GM18951 (cell line): ENCODE measurements around the gene SH2D4B.

Experiments
- POLR2A ChIP-seq: IDR thresholded peaks from 4 replicates; pipeline ENCODE4 v1.6.1; 2011; ENCODE audit warnings: mild to moderate bottlenecking; ENCODE audit not compliant: insufficient read length, insufficient read depth; ENCODE audit errors: extremely low read depth
- in situ Hi-C: fragments of 300-500 bp; cut with MboI; formaldehyde crosslinking; loops from one replicate; pipeline ENCODE4 v1.12.0; 2022; ENCODE audit warnings: low sequenced_read_pairs, mixed read lengths, inconsistent platforms; ENCODE audit not compliant: unreplicated experiment

Gene SH2D4B

DNA sequence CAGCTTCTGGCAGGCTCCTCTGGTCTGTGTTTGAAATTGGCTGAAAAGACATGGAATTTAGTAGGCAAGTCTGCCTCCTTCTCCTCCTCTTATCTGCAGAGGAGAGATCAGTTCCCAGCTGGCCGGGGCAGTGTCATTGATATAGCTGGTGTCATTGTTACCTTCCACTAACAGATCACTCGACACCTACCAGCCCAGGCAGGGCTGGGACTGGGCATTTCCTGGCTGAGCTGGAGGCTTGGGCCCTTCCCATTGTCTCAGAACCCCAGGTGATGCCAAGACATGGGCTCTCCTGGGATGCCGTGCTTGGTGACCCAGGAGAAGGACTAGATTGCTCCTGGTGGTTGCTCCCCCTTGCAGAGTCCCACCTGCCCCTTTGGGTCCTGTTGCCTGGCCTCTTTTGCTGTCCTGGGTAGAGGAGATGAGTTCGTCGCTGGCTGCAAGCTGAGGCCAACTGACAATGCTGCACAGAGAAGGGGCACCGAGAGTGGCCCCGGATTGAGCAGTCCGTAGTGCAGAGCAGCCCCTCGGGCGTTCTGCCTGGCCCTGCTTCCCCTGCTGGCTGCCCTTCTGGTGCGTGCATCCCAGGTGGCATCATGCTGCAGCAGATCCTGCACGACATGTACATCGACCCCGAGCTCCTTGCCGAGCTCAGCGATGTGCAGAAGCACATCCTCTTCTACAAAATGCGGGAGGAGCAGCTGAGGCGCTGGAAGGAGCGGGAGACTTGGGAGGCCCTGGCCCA is at the start of gene SH2D4B:
SH2D4B (plus strand) TSS at position 167 of the 745 bp plus-strand sequence; CDS start at position 597, 430 bp downstream.
- in situ Hi-C loops, result no loop called here
- no peak for TF ChIP-seq POLR2A

DNA sequence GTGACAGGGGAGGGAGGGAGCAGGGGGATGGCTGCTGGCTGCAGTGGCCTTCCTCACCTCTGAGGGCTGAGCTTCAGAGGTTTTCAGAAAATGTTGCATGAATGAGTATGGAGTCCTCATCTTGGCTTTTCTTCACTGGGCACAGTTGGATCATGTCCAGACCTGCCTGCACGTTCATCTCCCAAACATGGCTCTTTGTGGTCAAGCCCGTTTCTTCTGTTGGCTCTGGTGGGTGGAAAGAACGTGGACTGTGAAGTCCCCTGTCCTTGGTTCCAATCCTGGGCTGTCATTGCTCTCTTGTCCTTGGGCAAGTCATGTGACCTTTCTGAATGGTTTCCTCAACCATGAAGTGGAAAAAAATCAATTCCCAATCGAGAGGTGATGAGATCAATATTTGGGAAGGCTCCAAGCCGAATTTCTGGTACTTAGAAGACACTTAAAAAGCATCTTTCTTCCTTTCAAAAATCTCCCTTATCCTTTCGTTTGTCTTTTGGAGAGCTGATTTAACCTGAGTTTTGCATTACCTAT is 49.1 kb upstream of the SH2D4B start:
- no peak for TF ChIP-seq POLR2A
- in situ Hi-C loops, result no loop called here

DNA sequence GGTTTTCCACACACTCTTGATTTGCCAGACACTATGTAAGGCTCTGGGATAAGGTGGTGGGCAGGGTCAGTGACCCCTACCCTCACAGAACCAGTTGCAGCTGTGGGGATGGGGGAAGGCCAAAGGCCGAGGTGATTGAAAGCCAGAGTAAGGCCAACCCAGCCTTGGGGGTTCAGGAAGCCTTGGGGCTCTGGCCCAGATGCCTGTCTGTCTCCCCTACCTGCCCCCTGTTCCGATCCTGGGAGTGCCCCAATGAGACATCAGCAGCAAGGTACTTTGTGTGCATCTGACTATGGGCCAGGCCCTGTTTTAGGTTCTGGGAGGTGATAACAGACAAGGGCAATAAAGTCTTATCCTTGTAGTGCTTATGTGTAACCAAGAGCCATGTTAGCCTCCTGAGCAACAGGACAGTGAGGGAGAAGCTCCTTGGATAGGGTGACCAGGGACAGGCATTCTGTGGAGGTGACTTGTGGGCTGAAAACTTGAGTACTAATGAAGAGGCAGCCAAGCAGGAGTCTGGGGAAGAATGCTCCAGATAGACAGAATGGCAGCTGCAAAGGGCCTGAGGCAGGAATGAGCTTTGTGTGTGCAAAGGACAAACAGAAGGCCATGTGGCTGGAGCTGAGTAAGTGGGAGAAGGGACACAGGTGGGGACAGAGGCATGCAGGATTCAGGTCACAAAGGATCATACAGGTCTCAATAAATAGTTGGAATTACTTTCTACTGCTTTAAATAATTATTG is 48.2 kb upstream of the SH2D4B start:
- TF ChIP-seq POLR2A, result no peak
- in situ Hi-C loops, result no loop called here

DNA sequence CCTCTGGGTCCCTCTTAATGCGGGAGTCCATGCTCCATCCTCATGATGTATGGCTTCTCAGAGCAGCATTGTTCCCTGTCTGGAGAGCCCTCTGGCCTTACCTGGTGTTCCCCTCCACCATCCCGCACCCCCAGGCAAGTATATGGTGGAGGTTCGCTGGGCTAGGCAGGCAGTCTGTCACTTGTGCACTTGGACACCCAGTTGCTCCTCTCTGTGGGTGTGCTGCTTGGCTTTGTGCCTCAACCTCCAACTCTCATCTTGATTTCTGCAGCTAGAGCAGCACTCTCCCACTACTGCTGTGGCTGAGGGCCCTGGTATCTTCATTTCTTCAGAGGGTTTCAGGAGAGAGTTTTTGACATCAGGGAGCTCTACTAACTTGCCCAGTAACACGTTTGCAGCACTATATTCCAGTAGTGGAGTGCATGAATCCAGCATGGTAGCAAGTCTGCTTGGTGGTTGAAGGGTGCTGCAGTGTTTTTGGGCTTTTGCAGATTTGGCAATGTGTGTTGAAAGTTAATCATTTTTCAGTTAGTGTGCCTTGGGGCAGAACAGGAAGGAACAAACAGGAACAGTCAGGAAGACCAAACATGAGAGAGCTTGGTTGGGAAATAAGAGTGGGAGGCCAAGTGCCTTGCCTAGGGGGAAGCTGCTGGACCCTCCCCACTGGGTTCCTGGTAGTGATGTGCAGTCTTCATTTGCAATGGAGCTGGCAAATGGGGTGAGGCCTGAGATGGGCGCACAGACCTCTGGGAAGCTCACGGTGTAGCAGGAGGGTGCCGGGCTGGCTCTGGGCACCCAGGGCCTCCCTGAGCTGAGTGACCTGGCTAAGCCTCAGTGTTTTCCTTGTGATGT is 46.2 kb upstream of the SH2D4B start:
- no peak for TF ChIP-seq POLR2A

DNA sequence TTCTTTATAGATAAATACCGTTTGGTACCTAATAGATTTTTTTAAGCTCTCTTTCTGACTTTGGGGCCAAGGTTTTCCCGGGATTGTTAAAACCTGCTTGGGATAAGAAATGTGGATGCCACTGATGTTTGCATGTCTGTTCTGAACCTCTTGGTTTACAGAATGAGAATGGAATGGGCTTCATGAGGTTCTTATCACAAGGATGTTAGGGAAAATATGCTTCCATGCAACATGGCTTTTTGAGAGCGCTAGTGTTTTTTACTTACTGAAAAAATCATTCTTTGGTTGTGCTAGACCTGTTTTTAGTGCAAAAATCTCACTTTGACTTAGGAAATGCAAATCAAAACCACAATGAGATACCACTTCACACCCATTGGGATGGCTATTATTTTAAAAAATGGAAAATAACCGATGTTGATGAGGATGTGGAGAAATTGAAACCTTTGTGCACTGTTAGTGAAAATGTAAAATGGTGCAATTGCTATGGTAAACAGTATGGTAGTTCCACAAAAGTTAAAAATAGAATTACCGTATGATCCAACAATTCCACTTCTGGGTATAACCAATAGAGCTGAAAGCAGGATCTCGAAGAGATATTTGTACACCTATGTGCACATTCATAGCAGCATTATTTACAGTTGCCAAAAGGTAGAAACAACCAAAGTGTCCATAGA is 44.7 kb upstream of the SH2D4B start:
- in situ Hi-C loops, result no loop called here
- no peak for TF ChIP-seq POLR2A

More for the DNA sequence above, 46.2 kb upstream of the SH2D4B start:
- in situ Hi-C loops, result no loop called here

DNA sequence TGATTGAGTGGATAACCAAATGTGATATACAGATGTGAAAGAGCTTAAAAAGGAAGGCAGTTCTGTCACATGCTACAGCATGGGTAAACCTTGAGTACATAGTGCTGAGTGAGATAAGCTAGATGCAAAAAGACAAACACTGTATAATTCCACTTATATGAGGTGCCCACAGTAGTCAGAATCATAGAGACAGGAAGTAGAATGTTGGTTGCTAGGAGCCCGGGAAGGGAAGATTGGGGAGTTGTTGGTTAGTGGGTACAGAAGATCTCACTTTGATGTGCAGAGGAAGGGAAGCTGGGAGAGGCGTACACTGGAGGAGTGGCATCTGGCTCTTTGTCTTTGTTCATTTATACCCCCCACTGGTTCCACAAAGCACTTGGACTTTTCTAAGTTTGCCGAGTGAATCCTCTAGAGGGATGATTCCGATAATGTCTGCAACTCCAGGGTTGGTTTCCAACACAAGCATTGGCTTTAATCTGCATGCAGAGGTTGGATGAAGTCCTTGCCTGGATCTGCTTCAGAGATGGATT is 44.1 kb upstream of the SH2D4B start:
- TF ChIP-seq POLR2A, result no peak
- in situ Hi-C loops, result no loop called here

DNA sequence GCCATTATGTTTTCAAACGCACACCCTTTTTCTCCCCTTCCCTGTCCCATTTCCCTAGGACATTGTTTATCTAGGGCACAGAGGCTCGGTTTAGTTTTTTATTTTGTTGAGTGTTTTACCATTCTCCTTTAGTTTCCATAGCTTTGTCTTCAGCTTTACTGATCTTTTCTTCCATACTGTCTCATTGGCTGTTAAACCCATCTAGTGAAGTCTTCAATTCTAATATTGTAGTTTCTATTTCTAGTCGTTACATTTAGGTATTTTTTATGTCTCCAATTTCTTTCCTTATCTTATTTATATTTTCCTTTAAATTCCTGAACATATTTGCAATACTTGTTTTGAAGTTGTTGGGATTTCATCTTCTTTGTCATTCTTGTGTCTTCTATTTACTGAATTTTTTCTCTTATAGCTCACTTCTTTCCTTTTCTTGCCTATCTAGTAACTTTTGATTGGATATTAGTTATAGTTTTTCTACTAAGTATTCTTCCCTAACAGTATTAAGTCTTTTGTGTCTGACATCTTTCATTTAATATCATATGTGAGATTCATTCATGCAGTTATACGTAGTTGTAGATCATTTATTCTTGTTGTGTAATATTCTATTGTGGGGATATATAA is 41.0 kb upstream of the SH2D4B start:
- in situ Hi-C loops, result no loop called here

DNA sequence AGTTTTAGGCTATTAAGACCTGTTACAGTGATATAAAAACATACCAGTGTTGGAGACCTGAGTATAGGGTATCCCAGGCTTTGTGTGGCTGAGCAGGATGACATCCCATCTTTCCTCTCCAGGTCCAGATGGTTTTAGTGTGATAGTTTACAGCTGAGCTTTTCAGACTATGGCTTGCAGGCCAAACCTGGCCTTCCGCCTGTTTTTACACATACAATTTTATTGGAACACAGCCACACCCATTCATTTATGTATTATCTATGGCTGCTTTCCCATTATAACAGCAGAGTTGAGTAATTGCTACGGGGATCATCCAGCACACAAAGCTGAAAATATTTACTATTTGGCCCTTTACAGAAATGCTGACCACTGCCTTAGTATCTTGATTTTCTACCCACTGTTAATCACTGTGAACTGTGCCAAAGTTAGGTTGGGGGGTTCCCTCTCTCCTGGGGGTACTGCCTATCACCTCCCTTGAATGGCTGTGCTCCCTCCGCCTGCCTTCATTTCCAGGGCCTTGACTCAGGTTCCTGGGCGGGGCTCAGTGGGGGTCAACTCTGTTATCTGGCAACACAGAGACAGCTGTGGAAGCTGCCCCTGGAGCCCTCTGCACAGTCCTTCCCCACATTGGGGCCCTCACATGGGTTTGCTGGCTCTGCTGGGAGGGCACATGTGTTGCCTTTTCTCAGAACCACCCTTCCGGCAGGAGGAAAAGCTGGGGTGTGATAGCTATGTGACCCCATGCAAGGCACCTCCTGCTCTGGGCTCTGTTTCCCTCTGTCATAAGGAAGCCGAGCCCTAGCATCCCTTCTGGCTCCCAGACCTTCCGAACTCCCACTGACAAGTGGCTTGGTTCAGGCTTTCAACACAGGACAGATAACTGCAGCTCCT is 40.3 kb upstream of the SH2D4B start:
- in situ Hi-C loops, result no loop called here
- TF ChIP-seq POLR2A, result no peak

More for the DNA sequence above, 41.0 kb upstream of the SH2D4B start:
- no peak for TF ChIP-seq POLR2A

DNA sequence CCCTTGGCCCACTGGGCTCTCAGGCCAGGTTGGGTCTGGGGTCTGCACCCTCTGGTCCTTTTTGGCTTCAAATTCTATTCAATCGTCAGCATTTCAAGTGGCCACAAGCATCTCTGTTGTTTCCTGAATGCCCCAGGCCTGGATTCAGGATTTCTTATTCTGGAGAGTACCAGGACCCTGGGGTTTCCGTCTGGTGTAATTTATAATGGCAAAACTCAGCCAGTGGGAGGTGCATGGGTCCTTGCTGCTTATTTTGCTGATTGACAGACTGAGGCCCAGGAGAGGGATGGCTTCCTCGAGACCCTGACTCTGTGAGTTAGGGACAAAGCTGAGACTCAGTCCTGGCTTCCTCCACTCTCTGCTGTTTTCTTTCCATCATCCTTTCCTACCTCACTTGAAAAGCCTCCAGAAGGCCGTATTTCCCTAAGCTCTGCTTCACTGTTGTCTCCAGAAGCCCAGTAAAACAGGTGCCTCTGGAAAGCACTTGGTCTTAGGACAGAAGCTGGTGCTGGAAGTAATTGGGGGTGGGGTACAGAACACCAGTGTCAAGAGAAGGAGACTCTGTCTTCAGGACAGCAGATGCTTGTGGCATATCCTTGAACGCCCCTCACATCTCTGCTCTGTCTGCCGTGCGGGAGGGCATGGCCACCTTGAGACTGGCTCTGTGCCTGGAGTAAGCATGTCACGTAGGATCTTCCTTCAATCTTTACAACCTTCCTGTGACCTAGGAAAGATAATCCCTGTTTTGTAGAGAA is 39.4 kb upstream of the SH2D4B start:
- TF ChIP-seq POLR2A, result no peak
- in situ Hi-C loops, result no loop called here
